ENCODE data around the gene PLEKHG5.

The PLEKHG5 gene

GRCh38 chr1:6509220-6509918 lies 17.9 kb upstream of the PLEKHG5 start:
- DNase-seq: peak; percentile 12 to 61

GRCh38 chr1:6508816-6509189 lies 17.3 kb upstream of the PLEKHG5 start:
- no peak for DNase-seq

GRCh38 chr1:6508154-6508815 lies 16.8 kb upstream of the PLEKHG5 start:
- DNase-seq: no peak

GRCh38 chr1:6507461-6507911 lies 16.0 kb upstream of the PLEKHG5 start:
- no peak for DNase-seq

- DNase-seq: peak; percentile 72 to 87
Observed at GRCh38 chr1:6507037-6507428, 15.6 kb upstream of the PLEKHG5 start.

- DNase-seq: no peak
Observed at GRCh38 chr1:6506210-6507036, 15.0 kb upstream of the PLEKHG5 start.

- no peak for DNase-seq
Observed at GRCh38 chr1:6505367-6506209, 14.1 kb upstream of the PLEKHG5 start.

GRCh38 chr1:6504887-6505286 lies 13.4 kb upstream of the PLEKHG5 start:
- DNase-seq: no peak

- no peak for DNase-seq
Observed at GRCh38 chr1:6503884-6504602, 12.6 kb upstream of the PLEKHG5 start.

GRCh38 chr1:6502000-6502891 lies 10.8 kb upstream of the PLEKHG5 start:
- DNase-seq: peak; percentile 81 to 94

- no peak for DNase-seq
Observed at GRCh38 chr1:6501279-6501813, 9.9 kb upstream of the PLEKHG5 start.

GRCh38 chr1:6500544-6501278 lies 9.2 kb upstream of the PLEKHG5 start:
- no peak for DNase-seq

- no peak for DNase-seq
Observed at GRCh38 chr1:6499296-6499695, 7.8 kb upstream of the PLEKHG5 start.

- DNase-seq: peak; percentile 48 to 75
Observed at GRCh38 chr1:6498576-6499111, 7.2 kb upstream of the PLEKHG5 start.

- no peak for DNase-seq
Observed at GRCh38 chr1:6497867-6498575, 6.6 kb upstream of the PLEKHG5 start.

- DNase-seq: no peak
Observed at GRCh38 chr1:6497215-6497866, 5.9 kb upstream of the PLEKHG5 start.

- no peak for DNase-seq
Observed at GRCh38 chr1:6496890-6497214, 5.4 kb upstream of the PLEKHG5 start.

- DNase-seq: no peak
Observed at GRCh38 chr1:6496365-6496721, 4.9 kb upstream of the PLEKHG5 start.

Data from inflammatory macrophage (primary cell).